HG02678 (cell line): ENCODE data around the gene PLPPR3.

Experiments used
- ATAC-seq: cut with Tn5 transposase; IDR thresholded peaks from one replicate; pipeline ENCODE4 v1.9.1; 2021; ENCODE audit warnings: mild to moderate bottlenecking, moderate library complexity; ENCODE audit not compliant: unreplicated experiment

Gene PLPPR3, protein sequence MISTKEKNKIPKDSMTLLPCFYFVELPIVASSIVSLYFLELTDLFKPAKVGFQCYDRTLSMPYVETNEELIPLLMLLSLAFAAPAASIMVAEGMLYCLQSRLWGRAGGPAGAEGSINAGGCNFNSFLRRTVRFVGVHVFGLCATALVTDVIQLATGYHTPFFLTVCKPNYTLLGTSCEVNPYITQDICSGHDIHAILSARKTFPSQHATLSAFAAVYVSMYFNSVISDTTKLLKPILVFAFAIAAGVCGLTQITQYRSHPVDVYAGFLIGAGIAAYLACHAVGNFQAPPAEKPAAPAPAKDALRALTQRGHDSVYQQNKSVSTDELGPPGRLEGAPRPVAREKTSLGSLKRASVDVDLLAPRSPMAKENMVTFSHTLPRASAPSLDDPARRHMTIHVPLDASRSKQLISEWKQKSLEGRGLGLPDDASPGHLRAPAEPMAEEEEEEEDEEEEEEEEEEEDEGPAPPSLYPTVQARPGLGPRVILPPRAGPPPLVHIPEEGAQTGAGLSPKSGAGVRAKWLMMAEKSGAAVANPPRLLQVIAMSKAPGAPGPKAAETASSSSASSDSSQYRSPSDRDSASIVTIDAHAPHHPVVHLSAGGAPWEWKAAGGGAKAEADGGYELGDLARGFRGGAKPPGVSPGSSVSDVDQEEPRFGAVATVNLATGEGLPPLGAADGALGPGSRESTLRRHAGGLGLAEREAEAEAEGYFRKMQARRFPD

GRCh38 chr19:821825-822503 is at the start of gene PLPPR3:
TSS of gene PLPPR3 (minus strand) at chr19:821955. CDS start at chr19:821559, 396 bp downstream.
- no peak for ATAC-seq

DNA sequence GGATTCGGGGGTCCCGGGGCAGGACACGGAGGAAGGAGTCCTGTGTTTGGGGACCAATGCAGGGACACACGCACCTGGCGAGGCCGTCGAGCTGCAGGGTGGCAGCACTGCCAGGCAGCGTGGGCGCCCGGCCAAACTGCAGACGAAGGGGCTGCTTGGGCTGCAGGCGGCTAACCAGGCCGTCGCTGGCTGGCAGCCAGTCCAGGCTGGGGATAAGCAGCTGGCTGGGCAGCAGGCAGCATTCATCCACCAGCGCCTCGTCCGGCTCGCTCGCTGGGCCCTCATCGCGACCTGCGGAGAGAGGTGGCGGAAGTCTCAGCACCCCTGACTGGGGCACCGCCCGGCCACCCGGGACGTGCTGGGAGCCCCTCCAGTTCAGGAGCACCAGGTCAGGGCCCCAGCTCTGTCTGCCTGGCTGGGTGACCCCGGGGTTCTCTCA is 49.2 kb upstream of the PLPPR3 start:
- ATAC-seq: no peak

DNA sequence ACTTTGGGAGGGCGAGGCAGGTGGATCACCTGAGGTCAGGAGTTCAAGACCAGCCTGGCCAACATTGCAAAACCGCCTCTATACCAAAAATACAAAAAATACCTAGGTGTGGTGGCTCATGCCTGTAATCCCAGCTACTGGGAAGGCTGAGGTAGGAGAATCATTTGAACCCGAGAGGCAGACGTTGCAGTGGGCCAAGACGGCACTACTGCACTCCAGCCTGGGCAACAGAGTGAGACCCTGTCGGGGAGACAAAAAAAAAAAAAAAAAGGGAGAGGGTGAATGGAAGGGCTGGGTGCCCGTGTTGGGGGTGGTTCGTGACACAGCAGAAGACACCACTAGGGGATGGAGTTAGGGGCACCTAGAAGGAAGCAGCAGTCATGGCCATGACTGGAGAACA is 48.6 kb upstream of the PLPPR3 start:
- ATAC-seq: no peak

DNA sequence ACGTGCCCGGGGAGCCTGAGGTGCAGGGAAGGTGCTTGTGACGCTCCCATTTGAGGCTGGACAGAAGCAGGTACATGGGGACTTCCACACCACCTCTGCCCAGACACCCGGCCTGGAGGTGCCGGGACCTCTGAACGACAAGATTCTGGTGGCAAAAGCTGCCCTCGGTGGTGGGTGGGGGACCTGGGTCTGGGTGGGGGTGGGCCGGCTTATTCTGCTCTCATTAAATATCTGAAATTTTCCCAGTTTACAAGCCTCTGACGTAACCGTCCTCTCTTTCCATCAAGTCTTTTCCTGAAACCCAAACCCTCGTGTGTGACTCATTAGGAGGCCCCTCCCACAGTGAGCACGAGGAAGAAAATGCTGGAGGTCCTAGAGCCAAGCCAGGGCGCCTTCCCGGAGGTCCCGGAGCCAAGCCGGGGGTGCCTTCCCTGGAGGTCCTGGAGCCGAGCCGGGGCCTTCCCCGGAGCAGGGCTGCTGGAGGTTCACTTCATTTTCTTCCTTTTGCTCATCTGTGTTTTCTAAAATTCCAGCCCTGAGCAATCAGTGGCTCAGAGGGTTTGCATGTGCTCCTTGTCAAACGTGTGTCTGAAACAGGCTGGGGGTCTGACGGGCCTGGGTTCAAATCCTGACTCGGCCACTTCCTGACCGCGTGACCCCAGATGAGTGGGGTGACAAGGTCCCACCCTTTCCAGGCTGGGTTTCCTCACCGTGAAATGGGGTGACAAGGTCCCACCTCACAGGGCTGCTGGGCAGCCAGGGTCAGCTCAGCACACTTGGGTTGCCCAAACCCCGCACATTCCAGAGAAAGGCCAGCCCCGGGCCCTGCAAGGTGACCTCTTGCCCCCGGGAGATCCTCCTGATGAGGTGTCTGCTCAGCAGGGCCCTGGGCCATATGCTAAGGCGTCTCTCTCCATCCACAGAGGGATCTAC is 47.8 kb upstream of the PLPPR3 start:
- ATAC-seq: no peak

DNA sequence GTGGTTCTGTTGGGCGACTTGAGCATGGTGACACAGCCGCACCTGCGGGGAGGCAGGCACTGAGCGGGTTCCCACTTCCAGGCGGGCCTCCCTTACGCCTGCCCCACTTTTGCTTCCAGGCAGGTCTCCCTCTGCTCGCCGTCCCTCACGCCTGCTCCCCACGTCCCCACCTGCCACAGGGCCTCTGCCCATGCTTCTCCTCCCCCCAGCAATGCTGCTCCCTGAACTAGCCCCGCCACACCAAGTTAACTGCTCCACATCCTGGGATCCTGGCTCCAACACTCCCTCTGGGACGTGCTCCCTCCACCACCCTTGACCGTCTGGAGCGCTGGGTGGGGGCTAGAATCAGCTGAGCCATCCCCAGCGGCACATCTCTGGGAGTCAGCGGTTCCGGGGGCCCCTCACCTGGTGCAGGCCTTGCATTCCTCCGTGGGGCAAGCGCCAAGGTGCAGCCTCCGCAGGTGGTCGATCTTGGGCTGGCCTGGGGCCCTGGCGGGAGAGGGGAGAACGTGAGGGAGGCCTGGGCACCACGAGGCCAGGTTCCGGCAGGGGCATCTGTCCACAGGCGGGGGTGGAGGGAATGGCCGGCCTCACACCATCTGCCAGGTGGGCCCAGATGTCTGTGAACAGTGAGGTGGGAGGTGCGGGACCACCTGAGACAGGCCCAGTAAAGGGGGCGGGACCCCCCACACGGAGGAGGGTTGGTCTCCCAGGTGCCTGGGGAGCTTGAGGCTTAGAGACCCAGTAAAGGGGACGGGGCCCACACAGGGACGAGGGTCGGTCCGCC is 46.9 kb upstream of the PLPPR3 start:
- no peak for ATAC-seq

DNA sequence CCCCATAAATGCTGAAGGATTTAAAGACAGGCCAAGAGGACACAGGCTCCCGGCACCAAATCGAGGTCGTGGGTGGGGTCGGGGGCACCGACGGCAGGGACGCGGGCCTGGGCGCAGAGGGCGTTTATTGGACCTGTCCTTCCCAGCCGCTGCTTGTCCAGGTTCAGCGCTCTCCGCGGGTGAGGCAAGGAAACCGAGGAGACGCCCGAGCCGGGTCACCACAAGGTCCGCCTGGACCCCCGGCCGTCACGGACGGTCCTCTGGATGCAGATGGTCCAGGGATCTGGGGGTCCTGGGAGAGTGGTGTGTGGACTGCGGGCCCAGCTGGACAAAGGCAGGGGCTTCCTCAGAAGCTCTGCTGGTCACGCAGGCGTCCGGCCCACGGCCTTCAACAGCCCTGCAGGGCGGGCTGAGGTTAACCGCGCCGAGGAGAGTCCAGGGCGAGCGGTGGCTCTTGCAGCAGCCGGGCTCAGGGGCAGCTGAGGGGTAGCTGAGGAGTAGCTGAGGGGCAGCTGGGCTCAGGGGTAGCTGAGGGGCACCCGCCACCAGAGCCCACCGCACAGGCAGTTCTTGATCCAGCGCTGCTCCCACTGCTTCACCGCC is 46.2 kb upstream of the PLPPR3 start:
- ATAC-seq: no peak

GRCh38 chr19:867301-867793 is 45.6 kb upstream of the PLPPR3 start:
- ATAC-seq: no peak

GRCh38 chr19:866769-867300 is 45.1 kb upstream of the PLPPR3 start:
- ATAC-seq: no peak

DNA sequence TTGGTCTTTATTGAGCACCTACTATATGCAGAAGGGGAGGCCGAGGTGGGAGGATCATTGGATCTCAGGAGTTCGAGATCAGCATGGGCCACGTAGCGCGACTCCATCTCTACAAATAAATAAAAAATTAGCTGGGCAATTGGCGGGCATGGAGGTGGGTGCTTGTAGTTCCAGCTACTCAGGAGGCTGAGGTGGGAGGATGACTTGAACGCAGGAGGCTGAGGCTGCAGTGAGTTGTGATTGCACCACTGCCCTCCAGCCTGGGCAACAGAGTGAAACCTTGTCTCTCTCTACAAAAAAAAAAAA is 41.5 kb upstream of the PLPPR3 start:
- ATAC-seq: no peak

- ATAC-seq: no peak
Measured at GRCh38 chr19:862581-863314, 41.0 kb upstream of the PLPPR3 start.

DNA sequence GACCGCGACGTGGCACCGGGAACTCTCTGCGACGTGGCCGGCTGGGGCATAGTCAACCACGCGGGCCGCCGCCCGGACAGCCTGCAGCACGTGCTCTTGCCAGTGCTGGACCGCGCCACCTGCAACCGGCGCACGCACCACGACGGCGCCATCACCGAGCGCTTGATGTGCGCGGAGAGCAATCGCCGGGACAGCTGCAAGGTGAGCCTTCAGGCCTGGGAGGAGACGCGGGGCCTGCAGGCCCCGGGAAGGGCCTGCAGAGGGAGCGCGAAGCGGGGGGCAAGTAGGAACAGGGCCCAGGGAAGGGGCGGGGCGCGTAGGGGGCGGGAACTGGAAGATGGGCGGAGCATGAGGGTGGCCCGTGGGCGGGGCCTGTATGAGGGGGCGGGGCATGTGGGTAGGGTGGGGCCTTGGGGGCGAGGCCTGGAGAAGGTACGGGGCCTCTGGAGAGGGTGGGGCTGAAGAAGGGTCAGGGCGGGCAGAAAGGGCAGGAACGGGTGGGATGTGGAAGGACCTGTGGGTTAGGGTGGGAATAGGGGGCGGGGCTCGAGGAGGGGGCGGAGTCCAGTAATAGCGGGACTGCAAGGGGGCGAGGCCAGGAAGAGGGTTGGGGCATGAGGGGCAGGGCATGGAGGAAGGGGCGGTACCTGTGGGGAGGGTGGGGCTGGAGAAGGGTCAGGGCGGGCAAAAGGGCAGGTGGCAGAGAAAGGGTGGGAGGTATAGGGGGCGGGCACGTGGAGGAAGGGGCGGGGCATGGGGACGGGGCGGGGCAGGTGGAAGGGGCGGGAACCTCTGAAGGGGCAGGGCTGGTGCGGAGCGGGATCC is 40.2 kb upstream of the PLPPR3 start:
- ATAC-seq: no peak

GRCh38 chr19:861141-861755 is 39.5 kb upstream of the PLPPR3 start:
- ATAC-seq: no peak

GRCh38 chr19:858868-859843 is 37.4 kb upstream of the PLPPR3 start, which contains the start of gene CFD:
TSS of gene CFD (plus strand) at chr19:859664. CDS start at chr19:859690, 26 bp downstream.
- no peak for ATAC-seq

GRCh38 chr19:858284-858683 is 36.5 kb upstream of the PLPPR3 start:
- no peak for ATAC-seq

- ATAC-seq: no peak
Measured at GRCh38 chr19:855566-856120, 33.9 kb upstream of the PLPPR3 start.

DNA sequence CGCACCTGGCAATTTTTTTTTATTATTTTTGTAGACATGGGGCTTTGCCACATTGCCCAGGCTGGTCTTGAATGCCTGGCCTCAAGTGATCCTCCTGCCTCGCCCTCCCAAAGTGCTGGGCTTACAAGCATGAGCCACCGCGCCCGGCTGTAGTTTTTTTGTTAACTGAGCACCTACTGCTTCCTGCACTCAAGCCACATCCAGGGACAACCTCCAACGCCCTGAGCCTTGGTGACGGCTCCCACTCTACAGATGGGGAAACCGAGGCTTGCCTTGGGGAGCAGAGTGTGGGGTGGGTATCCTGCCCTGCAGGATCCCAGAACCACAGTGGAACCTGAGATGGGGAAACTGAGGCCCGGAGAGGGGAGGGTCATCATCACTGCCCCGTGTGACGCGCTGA is 33.4 kb upstream of the PLPPR3 start:
- no peak for ATAC-seq
